Measurements from ENCODE around the gene MAS1L. TPM values are rescaled to one million over a fixed set of nuclear protein-coding genes. Genes with fewer than 3 reads are reported as not detected.

The MAS1L gene
- total RNA-seq, 1 experiment from 2014 or later = not detected

DNA sequence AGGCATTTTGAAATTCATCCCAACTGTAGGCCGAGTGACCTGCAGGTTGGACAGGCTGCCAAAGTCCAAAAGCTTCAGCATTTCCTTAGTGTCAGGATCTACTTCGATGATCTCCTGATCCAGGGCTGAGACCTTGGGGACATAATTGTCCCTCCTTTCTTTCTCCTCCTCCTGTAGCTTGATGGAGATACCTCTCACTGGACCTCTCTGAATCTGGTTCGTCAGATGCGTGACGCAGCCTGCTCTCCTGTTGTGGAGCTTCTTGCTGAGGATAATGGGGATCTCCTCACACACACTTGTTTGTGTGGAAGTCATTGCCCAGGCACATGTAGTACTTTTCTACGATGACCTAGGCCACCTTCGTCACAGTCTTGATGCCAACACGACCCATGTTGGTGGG is 1.5 kb upstream of the MAS1L start:
- Histone ChIP-seq H2AFZ (ENCODE audit: low read length) (no peak overlapping the region), H3K9me3 (ENCODE audit: control insufficient read depth, low read depth, low read length) (no peaks in the 10 kb centered on the region), H3K9ac (ENCODE audit: extremely low read depth, insufficient read length, low read length) (no peak overlapping the region), H2BK20ac (ENCODE audit: low read depth, low read length, poor library complexity, severe bottlenecking) (no peak overlapping the region), H3T11ph (ENCODE audit: low read length) (no peak overlapping the region), H3K18ac (ENCODE audit: insufficient read length, low read depth, low read length) (no peak overlapping the region), H4K20me1 (ENCODE audit: control insufficient read depth, insufficient read depth, insufficient read length) (no peaks in the 10 kb centered on the region), H2BK15ac (ENCODE audit: low read depth, low read length) (no peak overlapping the region), H3K14ac (ENCODE audit: insufficient read depth, low read length) (no peak overlapping the region), H3K27ac (ENCODE audit: insufficient read length, low read depth, low read length) (no peak overlapping the region), H3K79me1 (ENCODE audit: insufficient read depth, low read depth, low read length, poor library complexity, severe bottlenecking) (no peaks in the 10 kb centered on the region), H3K27me3 (ENCODE audit: insufficient read depth, low read length) (no peaks in the 10 kb centered on the region), H2BK120ac (ENCODE audit: low read depth, low read length, poor library complexity, severe bottlenecking) (no peak overlapping the region), H3K79me2 (ENCODE audit: insufficient read depth, low read length) (no peaks in the 10 kb centered on the region), H4K91ac (ENCODE audit: insufficient read length, low read depth, low read length) (no peak overlapping the region), H4K5ac (ENCODE audit: insufficient read length, low read depth, low read length) (no peak overlapping the region), H4K8ac (replicated peaks; ENCODE audit: insufficient read length, low read depth, low read length) (no peak overlapping the region), H3K56ac (ENCODE audit: insufficient read length, low read depth, low read length) (no peak overlapping the region), H2BK12ac (ENCODE audit: insufficient read length, low read depth, low read length) (no peak overlapping the region), H3K4me2 (ENCODE audit: insufficient read depth, insufficient read length, low read length) (no peak overlapping the region), H3K23ac (ENCODE audit: insufficient read length, low read depth, low read length) (no peak overlapping the region), H3K23me2 (ENCODE audit: insufficient read length, low read depth, low read length, poor library complexity, severe bottlenecking) (no peaks in the 10 kb centered on the region), H3K4me1 (ENCODE audit: insufficient read depth, low read length) (no peaks in the 10 kb centered on the region), H2BK5ac (ENCODE audit: insufficient read length, low read length) (no peak overlapping the region), H3K4ac (ENCODE audit: low read depth, low read length) (no peak overlapping the region), H2AK5ac (ENCODE audit: insufficient read length, low read length) (no peak overlapping the region)
- no peak for DNase-seq
- Mint-ChIP-seq H3K4me3 (no peak overlapping the region), H3K9me3 (no peaks in the 10 kb centered on the region; a peak in 1 of 5 replicates), H3K27me3 (ENCODE audit: low read depth) (no peaks in the 10 kb centered on the region; the same call in 1 of the 2 replicates), H3K27ac (no peak overlapping the region; a peak in 1 of 7 replicates), H3K36me3 (ENCODE audit: insufficient read depth in 1 of 3, low read depth in 3 of 3) (no peaks in the 10 kb centered on the region), H3K4me1 (peaks cover 0 to 8% of the 10 kb centered on the region in 2 experiments; a peak in 3 of 4 replicates)
- TF ChIP-seq, protein P1, sequence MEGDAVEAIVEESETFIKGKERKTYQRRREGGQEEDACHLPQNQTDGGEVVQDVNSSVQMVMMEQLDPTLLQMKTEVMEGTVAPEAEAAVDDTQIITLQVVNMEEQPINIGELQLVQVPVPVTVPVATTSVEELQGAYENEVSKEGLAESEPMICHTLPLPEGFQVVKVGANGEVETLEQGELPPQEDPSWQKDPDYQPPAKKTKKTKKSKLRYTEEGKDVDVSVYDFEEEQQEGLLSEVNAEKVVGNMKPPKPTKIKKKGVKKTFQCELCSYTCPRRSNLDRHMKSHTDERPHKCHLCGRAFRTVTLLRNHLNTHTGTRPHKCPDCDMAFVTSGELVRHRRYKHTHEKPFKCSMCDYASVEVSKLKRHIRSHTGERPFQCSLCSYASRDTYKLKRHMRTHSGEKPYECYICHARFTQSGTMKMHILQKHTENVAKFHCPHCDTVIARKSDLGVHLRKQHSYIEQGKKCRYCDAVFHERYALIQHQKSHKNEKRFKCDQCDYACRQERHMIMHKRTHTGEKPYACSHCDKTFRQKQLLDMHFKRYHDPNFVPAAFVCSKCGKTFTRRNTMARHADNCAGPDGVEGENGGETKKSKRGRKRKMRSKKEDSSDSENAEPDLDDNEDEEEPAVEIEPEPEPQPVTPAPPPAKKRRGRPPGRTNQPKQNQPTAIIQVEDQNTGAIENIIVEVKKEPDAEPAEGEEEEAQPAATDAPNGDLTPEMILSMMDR (conservative IDR thresholded peaks at IDR 0.05) = no peak
- no CpG with 5 or more reads among the region's 8 CpGs for WGBS (ENCODE audit: extremely low coverage, insufficient read length, low lambda C conversion rate)
